Suprapubic skin (tissue), 4 donors: Measurements from ENCODE around the gene AIG1.

Experiments
- CTCF ChIP-seq, 2 donors: fragments of 200-600 bp in 1 of 2; fragments of 450-650 bp in 1 of 2; sonication (generic) in 1 of 2; IDR thresholded peaks; one replicate each; pipeline ENCODE4 v1.5.1; 2016 to 2019; ENCODE audit warnings: antibody characterized with exemption in 2 of 2, mild to moderate bottlenecking in 1 of 2, moderate library complexity in 1 of 2
- EP300 ChIP-seq: sonication (generic); formaldehyde crosslinking; IDR thresholded peaks from one replicate; pipeline ENCODE4 v1.6.1; 2017; ENCODE audit warnings: antibody characterized with exemption
- POLR2A ChIP-seq, 2 donors: fragments of 450-650 bp; IDR thresholded peaks; one replicate each; pipeline ENCODE4 v1.6.1; 2017; ENCODE audit warnings: antibody characterized with exemption in 2 of 2, mild to moderate bottlenecking in 2 of 2, moderate library complexity in 2 of 2
- POLR2AphosphoS5 ChIP-seq, 3 donors: sonication (generic); formaldehyde crosslinking; IDR thresholded peaks; one replicate each; pipeline ENCODE4 v1.6.1; 2017; ENCODE audit warnings: antibody characterized with exemption in 3 of 3

- TF ChIP-seq POLR2A (IDR thresholded peaks at IDR 0.05) (no peak), POLR2AphosphoS5 (IDR thresholded peaks at IDR 0.05) (no peak), CTCF (IDR thresholded peaks at IDR 0.05) (no peak), EP300 (no peak)
Observed at GRCh38 chr6:143128681-143129015, 68.0 kb downstream of the AIG1 start.
